ENCODE results near the gene TTC33.

GRCh38 chr5:40605295-40605958 is 150.3 kb downstream of the TTC33 start:
- TF ChIP-seq, protein P1, sequence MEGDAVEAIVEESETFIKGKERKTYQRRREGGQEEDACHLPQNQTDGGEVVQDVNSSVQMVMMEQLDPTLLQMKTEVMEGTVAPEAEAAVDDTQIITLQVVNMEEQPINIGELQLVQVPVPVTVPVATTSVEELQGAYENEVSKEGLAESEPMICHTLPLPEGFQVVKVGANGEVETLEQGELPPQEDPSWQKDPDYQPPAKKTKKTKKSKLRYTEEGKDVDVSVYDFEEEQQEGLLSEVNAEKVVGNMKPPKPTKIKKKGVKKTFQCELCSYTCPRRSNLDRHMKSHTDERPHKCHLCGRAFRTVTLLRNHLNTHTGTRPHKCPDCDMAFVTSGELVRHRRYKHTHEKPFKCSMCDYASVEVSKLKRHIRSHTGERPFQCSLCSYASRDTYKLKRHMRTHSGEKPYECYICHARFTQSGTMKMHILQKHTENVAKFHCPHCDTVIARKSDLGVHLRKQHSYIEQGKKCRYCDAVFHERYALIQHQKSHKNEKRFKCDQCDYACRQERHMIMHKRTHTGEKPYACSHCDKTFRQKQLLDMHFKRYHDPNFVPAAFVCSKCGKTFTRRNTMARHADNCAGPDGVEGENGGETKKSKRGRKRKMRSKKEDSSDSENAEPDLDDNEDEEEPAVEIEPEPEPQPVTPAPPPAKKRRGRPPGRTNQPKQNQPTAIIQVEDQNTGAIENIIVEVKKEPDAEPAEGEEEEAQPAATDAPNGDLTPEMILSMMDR (conservative IDR thresholded peaks at IDR 0.05; ENCODE audit: low read length) = no peak
- no peak for TF ChIP-seq EZH2phosphoT487 (IDR thresholded peaks at IDR 0.05; ENCODE audit: borderline replicate concordance)
